GM18498 (cell line): ENCODE results near the gene NUTM2D.
"Not testable (repeated sequence)": the region's sequence is repeated elsewhere in the genome, so short reads cannot be mapped to it uniquely, and the experiment has no call there.

Source experiments
- ATAC-seq: cut with Tn5 transposase; IDR thresholded peaks from one replicate; pipeline ENCODE4 v1.9.1; 2021; ENCODE audit warnings: mild to moderate bottlenecking, moderate library complexity; ENCODE audit not compliant: unreplicated experiment

NUTM2D gene

GRCh38 chr10:87357444-87357843 lies at the start of gene NUTM2D:
TSS of gene NUTM2D (plus strand) at chr10:87357744. CDS start at chr10:87358266, 522 bp downstream.
- not testable (repeated sequence) for ATAC-seq

- not testable (repeated sequence) for ATAC-seq
These were observed 48.8 kb upstream of the NUTM2D start for GRCh38 chr10:87308702-87309101.

GRCh38 chr10:87309657-87310056 lies 47.9 kb upstream of the NUTM2D start:
- not testable (repeated sequence) for ATAC-seq

- peak; percentile 43 for ATAC-seq
These were observed 46.0 kb upstream of the NUTM2D start for GRCh38 chr10:87311521-87311920.

- ATAC-seq = not testable (repeated sequence)
These were observed 43.7 kb upstream of the NUTM2D start for GRCh38 chr10:87313649-87314359.

- not testable (repeated sequence) for ATAC-seq
These were observed 43.1 kb upstream of the NUTM2D start for GRCh38 chr10:87314360-87314973.

GRCh38 chr10:87321505-87321904 lies 36.0 kb upstream of the NUTM2D start:
- ATAC-seq = not testable (repeated sequence)

GRCh38 chr10:87324559-87324958 lies 33.0 kb upstream of the NUTM2D start:
- not testable (repeated sequence) for ATAC-seq

GRCh38 chr10:87327958-87328357 lies 29.6 kb upstream of the NUTM2D start:
- ATAC-seq = not testable (repeated sequence)

GRCh38 chr10:87329131-87329530 lies 28.4 kb upstream of the NUTM2D start:
- ATAC-seq = not testable (repeated sequence)

GRCh38 chr10:87332687-87333086 lies 24.9 kb upstream of the NUTM2D start:
- not testable (repeated sequence) for ATAC-seq

- ATAC-seq = not testable (repeated sequence)
These were observed 17.1 kb upstream of the NUTM2D start for GRCh38 chr10:87340411-87340810.

- peak; percentile 19 for ATAC-seq
These were observed 15.9 kb upstream of the NUTM2D start for GRCh38 chr10:87341546-87342142.

GRCh38 chr10:87342249-87342710 lies 15.3 kb upstream of the NUTM2D start:
- ATAC-seq = peak; percentile 89

- peak; percentile 83 for ATAC-seq
These were observed 14.8 kb upstream of the NUTM2D start for GRCh38 chr10:87342711-87343258.

- ATAC-seq = not testable (repeated sequence)
These were observed 11.8 kb upstream of the NUTM2D start for GRCh38 chr10:87345743-87346142.

- not testable (repeated sequence) for ATAC-seq
These were observed 7.4 kb upstream of the NUTM2D start for GRCh38 chr10:87350161-87350560.

- ATAC-seq = not testable (repeated sequence)
These were observed 4.7 kb upstream of the NUTM2D start for GRCh38 chr10:87352825-87353224.

- not testable (repeated sequence) for ATAC-seq
These were observed 2.4 kb upstream of the NUTM2D start for GRCh38 chr10:87355110-87355509.

GRCh38 chr10:87358159-87358558 lies 615 bp downstream of the NUTM2D start:
- not testable (repeated sequence) for ATAC-seq

- ATAC-seq = not testable (repeated sequence)
These were observed 12.1 kb downstream of the NUTM2D start for GRCh38 chr10:87369514-87370112.
